ENCODE data around the gene TTLL11.

GRCh38 chr9:121861501-121862180 is 231.5 kb downstream of the TTLL11 start:
- TF ChIP-seq POLR2A (IDR thresholded peaks at IDR 0.05; ENCODE audit: low read depth, low read length) (no peak), POLR2AphosphoS5 (IDR thresholded peaks at IDR 0.05; ENCODE audit: low read depth, low read length) (no peak), TAF1 (IDR thresholded peaks at IDR 0.05; ENCODE audit: low read depth, low read length) (no peak), SPI1 (IDR thresholded peaks at IDR 0.05; ENCODE audit: low read depth, low read length) (no peak), POU2F2 (IDR thresholded peaks at IDR 0.05; ENCODE audit: low read depth, low read length) (no peak), PAX5 (IDR thresholded peaks at IDR 0.05; ENCODE audit: insufficient read depth, low read length, severe bottlenecking) (no peak)

Measured in GM12891 (cell line).